Measurements from ENCODE around the gene HRH3.

DNA sequence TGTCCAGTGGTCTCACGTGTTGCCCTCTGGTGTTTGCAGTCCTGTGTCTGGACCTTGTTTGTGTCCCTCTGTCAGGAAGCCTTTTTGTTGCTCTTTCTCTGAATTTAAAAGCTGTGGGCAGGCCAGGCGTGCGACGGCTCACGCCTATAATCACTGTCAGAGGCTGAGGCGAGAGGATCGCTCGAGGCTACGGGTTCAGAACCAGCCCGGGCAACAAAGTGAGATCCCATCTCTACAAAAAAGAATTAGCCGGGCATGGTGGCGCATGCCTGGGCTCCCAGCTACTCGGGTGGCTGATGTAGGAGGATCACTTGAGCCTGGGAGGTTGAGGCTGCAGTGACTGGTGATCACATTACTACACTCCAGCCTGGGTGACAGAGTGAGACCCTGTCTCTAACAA, 46.8 kb upstream of the HRH3 start:
- TF ChIP-seq, protein P1, sequence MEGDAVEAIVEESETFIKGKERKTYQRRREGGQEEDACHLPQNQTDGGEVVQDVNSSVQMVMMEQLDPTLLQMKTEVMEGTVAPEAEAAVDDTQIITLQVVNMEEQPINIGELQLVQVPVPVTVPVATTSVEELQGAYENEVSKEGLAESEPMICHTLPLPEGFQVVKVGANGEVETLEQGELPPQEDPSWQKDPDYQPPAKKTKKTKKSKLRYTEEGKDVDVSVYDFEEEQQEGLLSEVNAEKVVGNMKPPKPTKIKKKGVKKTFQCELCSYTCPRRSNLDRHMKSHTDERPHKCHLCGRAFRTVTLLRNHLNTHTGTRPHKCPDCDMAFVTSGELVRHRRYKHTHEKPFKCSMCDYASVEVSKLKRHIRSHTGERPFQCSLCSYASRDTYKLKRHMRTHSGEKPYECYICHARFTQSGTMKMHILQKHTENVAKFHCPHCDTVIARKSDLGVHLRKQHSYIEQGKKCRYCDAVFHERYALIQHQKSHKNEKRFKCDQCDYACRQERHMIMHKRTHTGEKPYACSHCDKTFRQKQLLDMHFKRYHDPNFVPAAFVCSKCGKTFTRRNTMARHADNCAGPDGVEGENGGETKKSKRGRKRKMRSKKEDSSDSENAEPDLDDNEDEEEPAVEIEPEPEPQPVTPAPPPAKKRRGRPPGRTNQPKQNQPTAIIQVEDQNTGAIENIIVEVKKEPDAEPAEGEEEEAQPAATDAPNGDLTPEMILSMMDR (IDR thresholded peaks at IDR 0.05) = no peak
- TF ChIP-seq POLR2A (IDR thresholded peaks at IDR 0.05) = no peak
